HCT116 (cell line): ENCODE results near the gene GATAD2B. TPM values are rescaled to one million over a fixed set of nuclear protein-coding genes. Genes with fewer than 3 reads are reported as not detected.

Experiments
- ATAC-seq: fragments of 200-7000 bp; cut with Tn5 transposase; 2 replicates; pipeline ENCODE4 v1.9.1; 2020; ENCODE audit warnings: mild to moderate bottlenecking, moderate library complexity
- BruUV-seq: library from RNA; stranded (reverse); fragments of 400-500 nt; replicated peaks from 2 replicates; lab custom pipeline; 2021; lab: Mats Ljungman, UMichigan
- CTCF ChIA-PET: fragments of 300-600 bp; sonication (Branson Sonifier 250); formaldehyde crosslinking; loops from one replicate; lab custom pipeline; 2021; ENCODE audit warnings: antibody characterized with exemption; lab: Charles Lee
- POLR2A ChIA-PET: fragments of 300-600, 350-600 bp; sonication (Branson Sonifier 250); formaldehyde crosslinking; loops from one replicate; lab custom pipeline; 2021; ENCODE audit warnings: antibody characterized with exemption; lab: Charles Lee
- RAD21 ChIA-PET, 2 experiments: fragments of 300-600 bp; sonication (Branson Sonifier 250); formaldehyde crosslinking; loops; one replicate each; lab custom pipeline; 2023; ENCODE audit warnings: low total read pairs in 2 of 2; ENCODE audit not compliant: uncharacterized antibody in 2 of 2, unreplicated experiment in 2 of 2, low non-redundant PET in 1 of 2; lab: Charles Lee
- DNase-seq: peaks from one replicate; pipeline ENCODE4 v3.0.0-alpha.2; 2010; ENCODE audit warnings: low read depth, low spot score
- H2AFZ ChIP-seq: fragments of 200-600 bp; shearing (Covaris generic), sonication (generic); 2 replicates; pipeline ENCODE4 v1.6.1; 2017; ENCODE audit warnings: low read depth, mixed run types, mixed read lengths, antibody characterized with exemption, low read length; ENCODE audit not compliant: poor library complexity, severe bottlenecking
- H3K27ac ChIP-seq: 2 replicates; pipeline ENCODE4 v1.5.1; 2012; ENCODE audit warnings: low read depth, low read length
- H3K27me3 ChIP-seq: fragments of 200-600 bp; sonication (generic); 2 replicates; pipeline ENCODE4 v1.6.1; 2016; ENCODE audit warnings: mixed run types, low read length, mixed read lengths; ENCODE audit not compliant: insufficient read depth
- H3K36me3 ChIP-seq, 2 experiments: fragments of 200-500 bp in 1 of 2; fragments of 200-600 bp in 1 of 2; sonication (Bioruptor generic) in 1 of 2; sonication (generic) in 1 of 2; 2 replicates each; pipeline versions ENCODE4 v1.5.1 to v1.6.1; 2014 to 2016; ENCODE audit warnings: low read length in 2 of 2, inconsistent platforms in 1 of 2, mixed read lengths in 1 of 2, mixed run types in 1 of 2; ENCODE audit not compliant: insufficient read depth in 2 of 2, control insufficient read depth in 1 of 2
- H3K4me1 ChIP-seq, 2 experiments: fragments of 200-600 bp in 1 of 2; sonication (generic) in 1 of 2; 2 replicates each; pipeline versions ENCODE4 v1.5.1 to v1.6.1; 2012 to 2017; ENCODE audit warnings: low read length in 2 of 2, inconsistent platforms in 1 of 2, mild to moderate bottlenecking in 1 of 2, mixed read lengths in 1 of 2, mixed run types in 1 of 2, moderate library complexity in 1 of 2; ENCODE audit not compliant: insufficient read depth in 2 of 2, control insufficient read depth in 1 of 2
- H3K4me2 ChIP-seq: fragments of 200-600 bp; sonication (generic); 2 replicates; pipeline ENCODE4 v1.6.1; 2017; ENCODE audit warnings: mixed run types, low read length, mixed read lengths
- H3K4me3 ChIP-seq, 2 experiments: fragments of 200-600 bp in 1 of 2; sonication (generic) in 1 of 2; replicated peaks in 1 of 2; 2 replicates each; pipeline ENCODE4 v1.5.1; 2011 to 2016; ENCODE audit warnings: low read length in 2 of 2, control low read depth in 1 of 2, low read depth in 1 of 2, mild to moderate bottlenecking in 1 of 2, mixed read lengths in 1 of 2, mixed run types in 1 of 2
- H3K79me2 ChIP-seq: fragments of 200-600 bp; sonication (generic); 2 replicates; pipeline ENCODE4 v1.6.1; 2017; ENCODE audit warnings: mild to moderate bottlenecking, mixed run types, low read length, moderate library complexity, mixed read lengths; ENCODE audit not compliant: insufficient read depth
- H3K9ac ChIP-seq: fragments of 200-600 bp; sonication (generic); 2 replicates; pipeline ENCODE4 v1.6.1; 2016; ENCODE audit warnings: low read length, mixed read lengths
- H3K9me2 ChIP-seq: fragments of 200-600 bp; sonication (generic), shearing (Covaris generic); 2 replicates; pipeline ENCODE4 v1.6.1; 2017; ENCODE audit warnings: mixed run types, mild to moderate bottlenecking, moderate library complexity; ENCODE audit not compliant: insufficient read depth
- H3K9me3 ChIP-seq, 2 experiments: fragments of 200-500 bp in 1 of 2; fragments of 200-600 bp in 1 of 2; sonication (Bioruptor generic) in 1 of 2; sonication (generic) in 1 of 2; 2 replicates each; pipeline ENCODE4 v1.6.1; 2014 to 2017; ENCODE audit warnings: low read length in 2 of 2, mixed read lengths in 2 of 2, inconsistent platforms in 1 of 2, low read depth in 1 of 2, mild to moderate bottlenecking in 1 of 2, mixed run types in 1 of 2, moderate library complexity in 1 of 2; ENCODE audit not compliant: control insufficient read depth in 1 of 2, insufficient read depth in 1 of 2
- H4K20me1 ChIP-seq: fragments of 200-600 bp; sonication (generic), shearing (Covaris generic); 2 replicates; pipeline ENCODE4 v1.6.1; 2017; ENCODE audit warnings: mixed run types, mild to moderate bottlenecking, moderate library complexity; ENCODE audit not compliant: insufficient read depth
- CEBPB ChIP-seq: IDR thresholded peaks from 2 replicates; pipeline ENCODE4 v1.6.1; 2012; ENCODE audit warnings: low read depth
- EGR1 ChIP-seq: IDR thresholded peaks from 2 replicates; pipeline ENCODE4 v1.6.1; 2012; ENCODE audit warnings: low read depth
- EZH2 ChIP-seq: fragments of 200-600 bp; sonication (generic); IDR thresholded peaks from 2 replicates; pipeline ENCODE4 v1.6.1; 2017; ENCODE audit warnings: antibody characterized with exemption, mixed run types
- EZH2phosphoT487 ChIP-seq: fragments of 200-600 bp; IDR thresholded peaks from 2 replicates; pipeline ENCODE4 v1.6.1; 2018; ENCODE audit warnings: antibody characterized with exemption, borderline replicate concordance
- JUND ChIP-seq: IDR thresholded peaks from 2 replicates; pipeline ENCODE4 v1.6.1; 2012
- POLR2A ChIP-seq: IDR thresholded peaks from 2 replicates; pipeline ENCODE4 v1.7.0; 2011; ENCODE audit warnings: borderline replicate concordance; ENCODE audit not compliant: insufficient read depth, insufficient read length; ENCODE audit errors: extremely low read depth
- SIN3A ChIP-seq: IDR thresholded peaks from 2 replicates; pipeline ENCODE4 v1.6.1; 2012; ENCODE audit warnings: low read depth
- SP1 ChIP-seq: IDR thresholded peaks from 2 replicates; pipeline ENCODE4 v1.6.1; 2012; ENCODE audit warnings: low read depth
- TCF7L2 ChIP-seq: IDR thresholded peaks from 2 replicates; pipeline ENCODE4 v1.7.0; 2011; ENCODE audit warnings: borderline replicate concordance, inconsistent platforms; ENCODE audit not compliant: insufficient read depth, insufficient read length; ENCODE audit errors: extremely low read depth
- YY1 ChIP-seq: IDR thresholded peaks from 2 replicates; pipeline ENCODE4 v1.6.1; 2011; ENCODE audit warnings: low read length, low read depth, moderate library complexity, mild to moderate bottlenecking; ENCODE audit not compliant: insufficient replicate concordance; ENCODE audit errors: extremely low read depth
- ZFX ChIP-seq: fragments of 450-650 bp; IDR thresholded peaks from 2 replicates; pipeline ENCODE4 v1.6.1; 2017
- ZNF274 ChIP-seq: fragments of 200-500 bp; sonication (Bioruptor generic); IDR thresholded peaks from 2 replicates; pipeline ENCODE4 v1.6.1; 2014; ENCODE audit warnings: mild to moderate bottlenecking, low read depth, low read length, inconsistent platforms
- intact Hi-C: fragments of 100-400 bp; cut with micrococcal nuclease; formaldehyde crosslinking; loops from 2 replicates; pipeline ENCODE4 v1.10.0; 2022
- total RNA-seq: library from RNA; stranded (reverse); gene quantifications from one replicate; pipeline ENCODE4 v1.2.1, GENCODE V29; 2021; ENCODE audit not compliant: unreplicated experiment
- TF ChIP-seq, protein P1 (sequence below), 3 experiments: fragments of 200-600 bp in 1 of 3; sonication (generic) in 1 of 3; IDR thresholded peaks in 2 of 3; conservative IDR thresholded peaks in 1 of 3; 2 replicates each; pipeline ENCODE4 v1.5.1; 2012 to 2017; ENCODE audit warnings: low read depth in 2 of 3, low read length in 2 of 3, antibody characterized with exemption in 1 of 3, borderline replicate concordance in 1 of 3, control low read depth in 1 of 3, mild to moderate bottlenecking in 1 of 3, mixed read lengths in 1 of 3, mixed run types in 1 of 3, moderate library complexity in 1 of 3; ENCODE audit not compliant: insufficient read depth in 1 of 3
- TF ChIP-seq, protein P2 (sequence below): IDR thresholded peaks from 2 replicates; pipeline ENCODE4 v1.6.1; 2012
- TF ChIP-seq, protein P3 (sequence below): IDR thresholded peaks from 2 replicates; pipeline ENCODE4 v1.6.1; 2012
- TF ChIP-seq, protein P4 (sequence below): IDR thresholded peaks from 2 replicates; pipeline ENCODE4 v1.6.1; 2011; ENCODE audit warnings: mild to moderate bottlenecking, low read length, moderate library complexity; ENCODE audit not compliant: insufficient replicate concordance; ENCODE audit errors: extremely low read depth
- TF ChIP-seq, protein P5 (sequence below): IDR thresholded peaks from 2 replicates; pipeline ENCODE4 v1.6.1; 2012; ENCODE audit warnings: low read depth

GATAD2B gene
- total RNA-seq, 1 experiment from 2014 or later: 50.2 TPM

DNA sequence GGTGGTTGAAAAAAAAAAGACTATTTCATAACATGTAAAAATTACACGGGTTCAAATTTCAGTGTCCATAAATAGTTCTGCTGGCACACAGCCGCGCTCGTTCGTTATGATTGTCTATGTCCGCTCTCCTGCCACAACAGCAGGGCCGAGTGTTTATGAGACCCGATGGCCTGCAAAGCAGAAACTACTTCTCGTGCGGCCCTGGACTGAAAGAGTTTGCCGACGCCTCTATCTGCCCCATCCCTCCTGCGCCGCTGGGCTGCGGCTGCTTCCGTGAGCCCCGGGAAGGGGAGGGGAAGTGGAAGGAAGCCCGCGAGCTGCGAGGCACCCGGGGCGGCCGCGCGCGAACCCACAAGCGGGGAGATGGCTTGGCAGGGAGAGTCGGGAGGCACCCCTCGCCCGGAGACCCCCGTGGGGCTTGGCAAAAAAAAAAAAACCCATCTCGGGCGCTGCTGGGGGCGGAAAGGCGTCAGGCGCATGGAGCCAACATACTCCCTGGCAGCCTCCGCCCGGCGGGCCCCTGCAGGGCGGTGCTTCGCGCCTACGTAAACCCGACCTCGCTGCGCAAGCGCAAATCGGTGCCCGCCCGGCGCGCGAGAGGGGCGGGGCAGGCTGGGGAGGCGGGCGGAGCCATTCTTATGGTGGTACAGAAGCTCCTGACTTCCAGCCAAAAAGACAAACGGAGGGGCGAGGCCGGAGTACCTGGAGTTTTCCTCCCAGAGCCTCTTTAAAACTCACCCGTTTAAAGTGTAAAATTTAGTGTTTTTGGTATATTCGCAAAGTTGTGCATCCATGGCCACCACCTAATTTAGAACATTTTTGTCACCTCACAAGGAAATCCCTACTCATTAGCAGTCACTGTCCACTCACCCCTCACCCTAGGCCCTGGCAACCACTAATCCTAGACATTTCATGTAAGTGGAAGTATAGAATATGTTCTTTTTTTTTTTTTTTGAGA lies 139.3 kb downstream of the GATAD2B start:
- TSS peak; percentile 97 for BruUV-seq
- ATAC-seq (peak; percentile 94), DNase-seq (peak; percentile 71)
- H3K9me3 ChIP-seq: no peaks in the 10 kb centered on the region
- no peaks in the 10 kb centered on the region for H3K36me3 ChIP-seq
- H3K27me3 ChIP-seq: no peaks in the 10 kb centered on the region
- H2AFZ ChIP-seq: peak overlapping the region; percentile 85
- H3K4me3 ChIP-seq: peak overlapping the region; percentile 60 to 68
- H3K27ac ChIP-seq: peak overlapping the region; percentile 69
- ChIA-PET CTCF (no interaction called here), RAD21 (no interaction called here), POLR2A (no interaction called here)
- H3K9ac ChIP-seq: peak overlapping the region; percentile 78
- H3K4me2 ChIP-seq: peak overlapping the region; percentile 99
- no peaks in the 10 kb centered on the region for H3K9me2 ChIP-seq
- H4K20me1 ChIP-seq: no peaks in the 10 kb centered on the region
- peaks cover 6 to 14% of the 10 kb centered on the region in 2 experiments for H3K4me1 ChIP-seq
- H3K79me2 ChIP-seq: no peaks in the 10 kb centered on the region
- intact Hi-C loops: loop anchor here (5.0 kb wide), 2 partner anchors 179 to 204 kb away; partner anchors contain the start of genes RAB13 and SLC39A1
- TF ChIP-seq JUND (no peak), POLR2A (peak; percentile 89), EZH2 (no peak), SIN3A (peak; percentile 54), EZH2phosphoT487 (no peak), SP1 (no peak), EGR1 (peak; percentile 61), YY1 (peak; percentile 22), ZNF274 (no peak), TCF7L2 (peak; percentile 9), ZFX (peak; percentile 46; the same call in 1 of the 2 replicates), CEBPB (no peak)
- TF ChIP-seq, protein P1, sequence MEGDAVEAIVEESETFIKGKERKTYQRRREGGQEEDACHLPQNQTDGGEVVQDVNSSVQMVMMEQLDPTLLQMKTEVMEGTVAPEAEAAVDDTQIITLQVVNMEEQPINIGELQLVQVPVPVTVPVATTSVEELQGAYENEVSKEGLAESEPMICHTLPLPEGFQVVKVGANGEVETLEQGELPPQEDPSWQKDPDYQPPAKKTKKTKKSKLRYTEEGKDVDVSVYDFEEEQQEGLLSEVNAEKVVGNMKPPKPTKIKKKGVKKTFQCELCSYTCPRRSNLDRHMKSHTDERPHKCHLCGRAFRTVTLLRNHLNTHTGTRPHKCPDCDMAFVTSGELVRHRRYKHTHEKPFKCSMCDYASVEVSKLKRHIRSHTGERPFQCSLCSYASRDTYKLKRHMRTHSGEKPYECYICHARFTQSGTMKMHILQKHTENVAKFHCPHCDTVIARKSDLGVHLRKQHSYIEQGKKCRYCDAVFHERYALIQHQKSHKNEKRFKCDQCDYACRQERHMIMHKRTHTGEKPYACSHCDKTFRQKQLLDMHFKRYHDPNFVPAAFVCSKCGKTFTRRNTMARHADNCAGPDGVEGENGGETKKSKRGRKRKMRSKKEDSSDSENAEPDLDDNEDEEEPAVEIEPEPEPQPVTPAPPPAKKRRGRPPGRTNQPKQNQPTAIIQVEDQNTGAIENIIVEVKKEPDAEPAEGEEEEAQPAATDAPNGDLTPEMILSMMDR (IDR thresholded peaks at IDR 0.05 in 2 of 3, conservative IDR thresholded peaks at IDR 0.05 in 1 of 3; ENCODE audit: borderline replicate concordance in 1 of 3, insufficient read depth in 1 of 3, low read depth in 2 of 3, low read length in 2 of 3): 0 out of 6 replicates have a peak, but pooled peaks of 1 of the 3 experiments have one; percentile 3
- TF ChIP-seq, protein P2, sequence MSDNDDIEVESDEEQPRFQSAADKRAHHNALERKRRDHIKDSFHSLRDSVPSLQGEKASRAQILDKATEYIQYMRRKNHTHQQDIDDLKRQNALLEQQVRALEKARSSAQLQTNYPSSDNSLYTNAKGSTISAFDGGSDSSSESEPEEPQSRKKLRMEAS: peak; percentile 77
- TF ChIP-seq, protein P3, sequence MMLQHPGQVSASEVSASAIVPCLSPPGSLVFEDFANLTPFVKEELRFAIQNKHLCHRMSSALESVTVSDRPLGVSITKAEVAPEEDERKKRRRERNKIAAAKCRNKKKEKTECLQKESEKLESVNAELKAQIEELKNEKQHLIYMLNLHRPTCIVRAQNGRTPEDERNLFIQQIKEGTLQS: no peak
- TF ChIP-seq, protein P4, sequence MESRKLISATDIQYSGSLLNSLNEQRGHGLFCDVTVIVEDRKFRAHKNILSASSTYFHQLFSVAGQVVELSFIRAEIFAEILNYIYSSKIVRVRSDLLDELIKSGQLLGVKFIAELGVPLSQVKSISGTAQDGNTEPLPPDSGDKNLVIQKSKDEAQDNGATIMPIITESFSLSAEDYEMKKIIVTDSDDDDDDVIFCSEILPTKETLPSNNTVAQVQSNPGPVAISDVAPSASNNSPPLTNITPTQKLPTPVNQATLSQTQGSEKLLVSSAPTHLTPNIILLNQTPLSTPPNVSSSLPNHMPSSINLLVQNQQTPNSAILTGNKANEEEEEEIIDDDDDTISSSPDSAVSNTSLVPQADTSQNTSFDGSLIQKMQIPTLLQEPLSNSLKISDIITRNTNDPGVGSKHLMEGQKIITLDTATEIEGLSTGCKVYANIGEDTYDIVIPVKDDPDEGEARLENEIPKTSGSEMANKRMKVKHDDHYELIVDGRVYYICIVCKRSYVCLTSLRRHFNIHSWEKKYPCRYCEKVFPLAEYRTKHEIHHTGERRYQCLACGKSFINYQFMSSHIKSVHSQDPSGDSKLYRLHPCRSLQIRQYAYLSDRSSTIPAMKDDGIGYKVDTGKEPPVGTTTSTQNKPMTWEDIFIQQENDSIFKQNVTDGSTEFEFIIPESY: no peak
- TF ChIP-seq, protein P5, sequence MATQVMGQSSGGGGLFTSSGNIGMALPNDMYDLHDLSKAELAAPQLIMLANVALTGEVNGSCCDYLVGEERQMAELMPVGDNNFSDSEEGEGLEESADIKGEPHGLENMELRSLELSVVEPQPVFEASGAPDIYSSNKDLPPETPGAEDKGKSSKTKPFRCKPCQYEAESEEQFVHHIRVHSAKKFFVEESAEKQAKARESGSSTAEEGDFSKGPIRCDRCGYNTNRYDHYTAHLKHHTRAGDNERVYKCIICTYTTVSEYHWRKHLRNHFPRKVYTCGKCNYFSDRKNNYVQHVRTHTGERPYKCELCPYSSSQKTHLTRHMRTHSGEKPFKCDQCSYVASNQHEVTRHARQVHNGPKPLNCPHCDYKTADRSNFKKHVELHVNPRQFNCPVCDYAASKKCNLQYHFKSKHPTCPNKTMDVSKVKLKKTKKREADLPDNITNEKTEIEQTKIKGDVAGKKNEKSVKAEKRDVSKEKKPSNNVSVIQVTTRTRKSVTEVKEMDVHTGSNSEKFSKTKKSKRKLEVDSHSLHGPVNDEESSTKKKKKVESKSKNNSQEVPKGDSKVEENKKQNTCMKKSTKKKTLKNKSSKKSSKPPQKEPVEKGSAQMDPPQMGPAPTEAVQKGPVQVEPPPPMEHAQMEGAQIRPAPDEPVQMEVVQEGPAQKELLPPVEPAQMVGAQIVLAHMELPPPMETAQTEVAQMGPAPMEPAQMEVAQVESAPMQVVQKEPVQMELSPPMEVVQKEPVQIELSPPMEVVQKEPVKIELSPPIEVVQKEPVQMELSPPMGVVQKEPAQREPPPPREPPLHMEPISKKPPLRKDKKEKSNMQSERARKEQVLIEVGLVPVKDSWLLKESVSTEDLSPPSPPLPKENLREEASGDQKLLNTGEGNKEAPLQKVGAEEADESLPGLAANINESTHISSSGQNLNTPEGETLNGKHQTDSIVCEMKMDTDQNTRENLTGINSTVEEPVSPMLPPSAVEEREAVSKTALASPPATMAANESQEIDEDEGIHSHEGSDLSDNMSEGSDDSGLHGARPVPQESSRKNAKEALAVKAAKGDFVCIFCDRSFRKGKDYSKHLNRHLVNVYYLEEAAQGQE: no peak
